OCI-LY3 (cell line): ENCODE results near the gene DDN.

ENCODE experiments used
- H2AFZ ChIP-seq: fragments of 200-600, 300-600 bp; shearing (Covaris generic); 2 replicates; pipeline ENCODE4 v1.6.0; 2014; ENCODE audit warnings: antibody characterized with exemption, low read depth, low read length
- H3K27ac ChIP-seq: fragments of 200-600, 300-600 bp; sonication (generic); 2 replicates; pipeline ENCODE4 v1.5.1; 2014; ENCODE audit warnings: mild to moderate bottlenecking, low read length, moderate library complexity, mixed read lengths
- H3K27me3 ChIP-seq: fragments of 200-600, 300-600 bp; sonication (generic); 2 replicates; pipeline ENCODE4 v1.6.1; 2014; ENCODE audit warnings: low read depth, low read length, mixed read lengths
- H3K36me3 ChIP-seq: fragments of 200-600, 300-600 bp; sonication (generic); replicated peaks from 2 replicates; pipeline ENCODE3; 2014; ENCODE audit warnings: low read depth, low read length, mixed read lengths
- H3K4me1 ChIP-seq: fragments of 300-600, 200-600 bp; sonication (generic); 2 replicates; pipeline ENCODE4 v1.6.1; 2014; ENCODE audit warnings: low read length, mixed read lengths
- H3K4me2 ChIP-seq: fragments of 200-600, 300-600 bp; sonication (generic); 2 replicates; pipeline ENCODE4 v1.6.1; 2014; ENCODE audit warnings: low read length, mixed read lengths
- H3K4me3 ChIP-seq: fragments of 300-600, 200-600 bp; sonication (generic); 2 replicates; pipeline ENCODE4 v1.5.1; 2014; ENCODE audit warnings: antibody characterized with exemption, mild to moderate bottlenecking, low read length, moderate library complexity
- H3K79me2 ChIP-seq: fragments of 300-600, 200-600 bp; shearing (Covaris generic); 2 replicates; pipeline ENCODE4 v1.6.1; 2014; ENCODE audit warnings: mild to moderate bottlenecking, low read length, mixed read lengths
- H3K9ac ChIP-seq: fragments of 300-600, 200-600 bp; shearing (Covaris generic); 2 replicates; pipeline ENCODE4 v1.6.0; 2014; ENCODE audit warnings: mild to moderate bottlenecking, low read length, moderate library complexity
- H3K9me3 ChIP-seq: fragments of 200-600, 300-600 bp; shearing (Covaris generic); 2 replicates; pipeline ENCODE4 v1.6.1; 2014; ENCODE audit warnings: low read length, mixed read lengths; ENCODE audit not compliant: insufficient read depth
- H4K20me1 ChIP-seq: fragments of 200-600, 300-600 bp; sonication (generic); 2 replicates; pipeline ENCODE4 v1.6.1; 2016; ENCODE audit warnings: low read length, mixed read lengths; ENCODE audit not compliant: insufficient read depth
- EZH2phosphoT487 ChIP-seq: fragments of 200-600 bp; shearing (Covaris generic); IDR thresholded peaks from 2 replicates; pipeline ENCODE4 v1.6.1; 2018; ENCODE audit warnings: antibody characterized with exemption, mixed run types, low read depth
- TF ChIP-seq, protein P1 (sequence below): fragments of 200-600, 300-600 bp; sonication (generic); IDR thresholded peaks from 2 replicates; pipeline ENCODE4 v1.5.1; 2014; ENCODE audit warnings: antibody characterized with exemption, low read length, low read depth

The DDN gene

DNA sequence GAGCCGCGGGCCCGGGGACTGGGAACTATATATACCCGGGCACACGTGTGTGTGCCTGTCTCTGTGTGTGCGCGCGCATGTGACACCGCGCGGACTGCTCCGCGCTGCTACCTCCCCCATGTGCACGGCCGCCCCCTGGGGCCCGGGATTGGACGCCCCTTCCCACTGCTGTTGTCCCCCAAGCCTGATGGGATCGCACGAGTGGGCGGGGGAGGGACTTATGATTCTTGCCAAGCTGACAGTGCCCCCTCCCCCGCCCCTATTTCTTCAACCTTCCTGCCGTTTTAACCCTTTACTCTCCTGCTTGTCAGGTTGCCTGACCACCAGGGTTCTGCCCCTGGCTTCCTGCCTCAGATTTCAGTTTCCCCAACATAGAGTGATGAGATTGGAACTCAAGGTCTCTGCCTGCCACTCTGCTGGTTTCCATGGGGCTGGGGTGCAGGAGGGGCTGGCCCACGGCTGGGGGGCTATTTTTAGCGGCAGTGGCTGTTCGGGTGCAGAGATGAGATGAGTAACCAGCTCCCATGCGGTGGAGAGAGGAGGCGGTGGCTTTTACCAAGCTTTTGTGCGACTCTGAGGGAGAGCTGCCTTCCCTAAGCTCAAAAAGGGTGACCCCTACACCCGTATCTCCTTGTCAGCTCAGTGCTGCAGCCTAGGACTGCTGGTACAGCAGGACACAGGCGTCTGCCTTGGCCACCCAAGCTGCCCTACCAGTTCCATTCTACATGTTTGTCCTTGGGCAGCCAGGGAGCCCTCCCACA, at the start of gene DDN:
TSS of gene DDN (minus strand) at position 5 of the 761 bp plus-strand sequence. CDS start 88 bp downstream, outside the sequence.
- Histone ChIP-seq H4K20me1 (peaks cover 5% of the 10 kb centered on the region; the same call in 1 of the 2 replicates), H3K9me3 (no peaks in the 10 kb centered on the region), H3K9ac (peak within 1 kb of the TSS; percentile 66), H2AFZ (peak within 1 kb of the TSS; percentile 47; the same call in 1 of the 2 replicates), H3K27me3 (no peaks in the 10 kb centered on the region), H3K4me2 (peak within 1 kb of the TSS; percentile 99), H3K27ac (peak within 1 kb of the TSS; percentile 29), H3K4me3 (peak within 1 kb of the TSS; percentile 89), H3K4me1 (peaks cover 25% of the 10 kb centered on the region), H3K36me3 (no peaks in the 10 kb centered on the region), H3K79me2 (peaks cover 25% of the 10 kb centered on the region)
- TF ChIP-seq EZH2phosphoT487 = no peak
- TF ChIP-seq, protein P1, sequence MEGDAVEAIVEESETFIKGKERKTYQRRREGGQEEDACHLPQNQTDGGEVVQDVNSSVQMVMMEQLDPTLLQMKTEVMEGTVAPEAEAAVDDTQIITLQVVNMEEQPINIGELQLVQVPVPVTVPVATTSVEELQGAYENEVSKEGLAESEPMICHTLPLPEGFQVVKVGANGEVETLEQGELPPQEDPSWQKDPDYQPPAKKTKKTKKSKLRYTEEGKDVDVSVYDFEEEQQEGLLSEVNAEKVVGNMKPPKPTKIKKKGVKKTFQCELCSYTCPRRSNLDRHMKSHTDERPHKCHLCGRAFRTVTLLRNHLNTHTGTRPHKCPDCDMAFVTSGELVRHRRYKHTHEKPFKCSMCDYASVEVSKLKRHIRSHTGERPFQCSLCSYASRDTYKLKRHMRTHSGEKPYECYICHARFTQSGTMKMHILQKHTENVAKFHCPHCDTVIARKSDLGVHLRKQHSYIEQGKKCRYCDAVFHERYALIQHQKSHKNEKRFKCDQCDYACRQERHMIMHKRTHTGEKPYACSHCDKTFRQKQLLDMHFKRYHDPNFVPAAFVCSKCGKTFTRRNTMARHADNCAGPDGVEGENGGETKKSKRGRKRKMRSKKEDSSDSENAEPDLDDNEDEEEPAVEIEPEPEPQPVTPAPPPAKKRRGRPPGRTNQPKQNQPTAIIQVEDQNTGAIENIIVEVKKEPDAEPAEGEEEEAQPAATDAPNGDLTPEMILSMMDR = no peak

DNA sequence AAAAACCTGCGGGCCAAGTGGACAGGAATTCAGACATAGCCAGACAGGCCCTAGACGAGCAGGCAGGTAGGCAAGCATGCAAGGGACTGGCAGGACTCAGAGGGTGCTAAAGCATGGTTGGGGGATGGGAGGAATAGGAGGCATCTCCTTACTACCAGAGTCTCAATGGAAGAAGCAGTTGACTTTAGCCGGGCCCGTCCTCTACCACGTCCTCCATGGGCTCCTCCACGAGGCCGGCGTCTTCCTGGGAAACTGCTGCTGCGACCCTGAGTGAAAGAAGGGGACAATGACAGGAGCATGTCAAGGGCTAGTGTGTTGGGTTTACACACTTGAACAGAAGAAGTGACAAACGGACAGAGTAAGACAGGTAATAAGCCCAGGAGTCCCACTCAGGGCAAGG, 49.8 kb upstream of the DDN start:
- no peak overlapping the region for H3K4me3 ChIP-seq
- H3K79me2 ChIP-seq = peaks cover 1% of the 10 kb centered on the region; the same call in 1 of the 2 replicates
- no peak overlapping the region for H2AFZ ChIP-seq
- no peaks in the 10 kb centered on the region for H3K9me3 ChIP-seq
- TF ChIP-seq, protein P1 = no peak
- TF ChIP-seq EZH2phosphoT487 = no peak
- no peaks in the 10 kb centered on the region for H3K27me3 ChIP-seq
- H3K4me1 ChIP-seq = no peaks in the 10 kb centered on the region
- no peak overlapping the region for H3K27ac ChIP-seq
- H3K9ac ChIP-seq = no peak overlapping the region
- H3K36me3 ChIP-seq = peaks cover 76% of the 10 kb centered on the region
- H4K20me1 ChIP-seq = no peaks in the 10 kb centered on the region
- no peak overlapping the region for H3K4me2 ChIP-seq

DNA sequence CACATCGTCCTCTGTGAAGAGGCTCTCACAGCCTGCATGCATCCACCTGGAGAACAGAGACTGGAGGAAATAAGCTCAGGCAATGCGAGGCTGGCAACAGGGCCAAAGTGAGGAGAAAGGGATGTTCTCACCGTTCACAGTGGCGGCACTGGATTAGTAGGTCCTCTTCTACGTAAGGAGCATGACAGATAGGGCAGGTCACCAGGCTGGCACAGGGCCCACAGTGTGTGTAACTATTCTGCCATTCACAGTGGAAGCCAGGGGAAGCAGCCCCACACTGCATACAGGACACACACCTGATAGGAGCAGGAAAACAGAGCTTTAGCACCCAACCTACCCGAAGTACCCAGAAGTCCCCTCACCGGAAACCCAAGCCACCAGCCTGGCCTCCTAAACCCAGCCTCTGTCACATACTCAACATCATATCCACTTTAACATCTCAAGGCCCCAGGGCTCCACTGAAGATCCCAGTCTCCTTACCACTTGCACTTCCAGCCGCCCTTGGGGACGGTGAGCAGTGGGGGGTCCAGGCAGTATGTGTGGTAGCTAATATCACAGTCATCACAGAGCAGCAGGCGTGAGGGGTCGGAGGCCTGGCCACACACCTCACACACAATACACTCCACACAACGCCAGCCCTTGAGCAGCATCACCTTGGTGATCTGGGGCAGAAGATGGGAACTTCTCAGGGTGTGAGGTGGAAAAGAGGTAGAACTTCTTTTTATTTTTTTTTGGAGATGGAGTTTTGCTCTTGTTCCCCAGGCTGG, 47.1 kb upstream of the DDN start:
- no peaks in the 10 kb centered on the region for H3K4me1 ChIP-seq
- TF ChIP-seq EZH2phosphoT487 = no peak
- TF ChIP-seq, protein P1 = no peak
- H3K27me3 ChIP-seq = no peaks in the 10 kb centered on the region
- no peaks in the 10 kb centered on the region for H3K9me3 ChIP-seq
- no peak overlapping the region for H3K27ac ChIP-seq
- no peak overlapping the region for H3K9ac ChIP-seq
- H3K36me3 ChIP-seq = peaks cover 81% of the 10 kb centered on the region
- H3K4me3 ChIP-seq = no peak overlapping the region
- no peak overlapping the region for H3K4me2 ChIP-seq
- no peaks in the 10 kb centered on the region for H3K79me2 ChIP-seq
- no peak overlapping the region for H2AFZ ChIP-seq
- no peaks in the 10 kb centered on the region for H4K20me1 ChIP-seq

DNA sequence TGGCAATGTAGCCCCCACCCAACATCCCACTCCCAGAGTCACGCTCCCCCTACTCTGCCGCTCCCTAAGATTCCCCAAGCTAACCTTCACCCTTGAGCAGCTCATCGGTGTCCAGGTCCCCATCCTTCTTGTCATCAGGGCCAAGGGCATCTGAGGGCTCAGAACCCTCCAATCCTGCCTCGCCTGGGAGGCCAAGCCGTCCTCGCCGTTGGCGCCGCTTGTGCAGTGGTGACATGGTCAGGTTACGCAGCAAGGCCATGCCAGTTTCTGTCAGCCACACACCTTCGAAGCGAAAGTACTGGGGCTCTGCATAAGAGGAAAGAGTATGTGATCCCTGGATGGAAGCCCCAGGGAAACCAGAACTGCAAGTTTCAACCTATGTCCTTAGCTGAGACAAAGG, 45.5 kb upstream of the DDN start:
- Histone ChIP-seq H3K4me2 (no peak overlapping the region), H3K36me3 (peaks cover 71% of the 10 kb centered on the region)

More for the DNA sequence above, 45.5 kb upstream of the DDN start:
- Histone ChIP-seq H3K9me3 (no peaks in the 10 kb centered on the region), H3K79me2 (no peaks in the 10 kb centered on the region), H3K4me1 (no peaks in the 10 kb centered on the region), H3K27ac (no peak overlapping the region), H3K4me3 (no peak overlapping the region), H4K20me1 (no peaks in the 10 kb centered on the region), H3K27me3 (no peaks in the 10 kb centered on the region), H3K9ac (no peak overlapping the region), H2AFZ (no peak overlapping the region)
- no peak for TF ChIP-seq EZH2phosphoT487
- TF ChIP-seq, protein P1 = no peak
